Endothelial cell of umbilical vein (primary cell): ENCODE results near the gene RTF2. TPM values are rescaled to one million over a fixed set of nuclear protein-coding genes. Genes with fewer than 3 reads are reported as not detected.
"Not testable (repeated sequence)": the region's sequence is repeated elsewhere in the genome, so short reads cannot be mapped to it uniquely, and the experiment has no call there.

Experiments
- BruUV-seq: library from RNA; stranded (reverse); fragments of 400-500 nt; replicated peaks from 2 replicates; lab custom pipeline; 2021; lab: Mats Ljungman, UMichigan
- CTCF ChIA-PET: fragments of 300-600, 350-600 bp; sonication (Branson Sonifier 250); formaldehyde crosslinking; loops from one replicate; lab custom pipeline; 2021; ENCODE audit warnings: antibody characterized with exemption, inconsistent platforms; lab: Charles Lee
- POLR2A ChIA-PET: fragments of 300-600, 350-600 bp; sonication (Branson Sonifier 250); formaldehyde crosslinking; loops from one replicate; lab custom pipeline; 2021; ENCODE audit warnings: antibody characterized with exemption, inconsistent platforms; lab: Charles Lee
- DNase-seq: peaks from one replicate; pipeline ENCODE4 v3.0.0-alpha.2; 2011; ENCODE audit warnings: low read depth, low spot score
- FAIRE-seq: peaks from 2 replicates; lab custom pipeline; 2011; peaks lifted over from hg19 to GRCh38; lab: Jason Lieb, UNC
- H2AFZ ChIP-seq: 2 replicates; pipeline ENCODE4 v1.6.0; 2012; ENCODE audit warnings: low read depth, low read length, control low read depth, inconsistent platforms
- H3K27ac ChIP-seq: 2 replicates; pipeline ENCODE4 v1.5.1; 2011; ENCODE audit warnings: low read depth, mild to moderate bottlenecking, control low read depth, low read length, moderate library complexity; ENCODE audit not compliant: insufficient read depth
- H3K27me3 ChIP-seq, 2 experiments: 2 replicates each; pipeline versions ENCODE4 v1.6.0 to v1.6.1; 2011; ENCODE audit warnings: low read length in 2 of 2, mixed read lengths in 1 of 2; ENCODE audit not compliant: control insufficient read depth in 2 of 2, insufficient read depth in 2 of 2
- H3K36me3 ChIP-seq, 2 experiments: 2 replicates in 1 of 2; 3 replicates in 1 of 2; pipeline ENCODE4 v1.5.1; 2011; ENCODE audit warnings: low read length in 2 of 2, mild to moderate bottlenecking in 1 of 2, moderate library complexity in 1 of 2; ENCODE audit not compliant: control insufficient read depth in 2 of 2, insufficient read depth in 2 of 2; ENCODE audit errors: extremely low read depth in 1 of 2
- H3K4me1 ChIP-seq: 3 replicates; pipeline ENCODE4 v1.5.1; 2011; ENCODE audit warnings: mild to moderate bottlenecking, low read length; ENCODE audit not compliant: control insufficient read depth, insufficient read depth; ENCODE audit errors: extremely low read depth
- H3K4me2 ChIP-seq: 2 replicates; pipeline ENCODE4 v1.6.1; 2011; ENCODE audit warnings: low read length, control low read depth, mixed read lengths; ENCODE audit not compliant: insufficient read depth
- H3K4me3 ChIP-seq, 3 experiments: fragments of 200-600 bp in 1 of 3; sonication (generic), shearing (Covaris generic) in 1 of 3; replicated peaks in 1 of 3; 2 replicates each; pipeline ENCODE4 v1.5.1; 2011 to 2016; ENCODE audit warnings: control low read depth in 3 of 3, low read length in 3 of 3, mild to moderate bottlenecking in 2 of 3, inconsistent platforms in 1 of 3, low read depth in 1 of 3, moderate library complexity in 1 of 3; ENCODE audit not compliant: insufficient read depth in 1 of 3
- H3K79me2 ChIP-seq: 2 replicates; pipeline ENCODE4 v1.6.0; 2012; ENCODE audit warnings: low read length, inconsistent platforms; ENCODE audit not compliant: control insufficient read depth, insufficient read depth
- H3K9ac ChIP-seq: replicated peaks from 2 replicates; pipeline ENCODE3; 2011; ENCODE audit warnings: low read length, control low read depth; ENCODE audit not compliant: insufficient read depth; ENCODE audit errors: extremely low read depth
- H3K9me1 ChIP-seq: replicated peaks from 3 replicates; pipeline ENCODE4 v1.6.0; 2011; ENCODE audit warnings: mild to moderate bottlenecking, low read length; ENCODE audit not compliant: control insufficient read depth, insufficient read depth; ENCODE audit errors: extremely low read depth
- H3K9me3 ChIP-seq: replicated peaks from 2 replicates; pipeline ENCODE4 v1.5.1; 2012; ENCODE audit warnings: low read length, inconsistent platforms; ENCODE audit not compliant: control insufficient read depth, insufficient read depth
- H4K20me1 ChIP-seq: replicated peaks from 2 replicates; pipeline ENCODE3; 2011; ENCODE audit warnings: mild to moderate bottlenecking, low read length; ENCODE audit not compliant: control insufficient read depth, insufficient read depth; ENCODE audit errors: extremely low read depth
- EZH2 ChIP-seq: IDR thresholded peaks from 2 replicates; pipeline ENCODE4 v1.6.1; 2012; ENCODE audit warnings: borderline replicate concordance, low read depth, mild to moderate bottlenecking, moderate library complexity, low read length, inconsistent platforms; ENCODE audit not compliant: severe bottlenecking
- FOS ChIP-seq: IDR thresholded peaks from 2 replicates; pipeline ENCODE4 v1.6.1; 2011; ENCODE audit warnings: mild to moderate bottlenecking, low read length, moderate library complexity, borderline replicate concordance; ENCODE audit not compliant: insufficient read depth
- JUN ChIP-seq: IDR thresholded peaks from 2 replicates; pipeline ENCODE4 v1.6.1; 2011; ENCODE audit warnings: borderline replicate concordance, low read depth; ENCODE audit not compliant: insufficient read length, insufficient read depth
- MAX ChIP-seq: IDR thresholded peaks from 2 replicates; pipeline ENCODE4 v1.6.1; 2011; ENCODE audit not compliant: insufficient read depth, insufficient read length
- POLR2A ChIP-seq: IDR thresholded peaks from 2 replicates; pipeline ENCODE4 v1.6.1; 2012; ENCODE audit warnings: low read depth, mild to moderate bottlenecking, control low read depth, low read length
- dilution Hi-C: fragments of 300-500 bp; cut with MboI; formaldehyde crosslinking; loops from one replicate; pipeline ENCODE4 v1.15.0; 2019; ENCODE audit warnings: low sequenced_read_pairs; ENCODE audit not compliant: extremely low pct_ligation_motif_present
- intact Hi-C: fragments of 100-400 bp; cut with micrococcal nuclease; formaldehyde crosslinking; loops from one replicate; pipeline ENCODE4 v1.10.0; 2022
- polyA plus RNA-seq, 4 experiments: library from polyadenylated mRNA; depleted of rRNA in 3 of 4; stranded (reverse) in 3 of 4; unstranded in 1 of 4; fragments of >200 nt; gene quantifications; 2 replicates each; pipeline versions ENCODE4 v1.2.1 to v1.2.3, GENCODE V29; 2011 to 2012; ENCODE audit warnings: missing spikeins in 1 of 4
- total RNA-seq: library from RNA; stranded (reverse); gene quantifications from 2 replicates; pipeline ENCODE4 v1.2.3, GENCODE V29; 2021

The RTF2 gene
- total and polyA plus RNA-seq, 2 donors (not counting 3 experiments of a cell fraction or from before 2014, with no cell fraction given): 68.8 to 84.7 TPM

DNA sequence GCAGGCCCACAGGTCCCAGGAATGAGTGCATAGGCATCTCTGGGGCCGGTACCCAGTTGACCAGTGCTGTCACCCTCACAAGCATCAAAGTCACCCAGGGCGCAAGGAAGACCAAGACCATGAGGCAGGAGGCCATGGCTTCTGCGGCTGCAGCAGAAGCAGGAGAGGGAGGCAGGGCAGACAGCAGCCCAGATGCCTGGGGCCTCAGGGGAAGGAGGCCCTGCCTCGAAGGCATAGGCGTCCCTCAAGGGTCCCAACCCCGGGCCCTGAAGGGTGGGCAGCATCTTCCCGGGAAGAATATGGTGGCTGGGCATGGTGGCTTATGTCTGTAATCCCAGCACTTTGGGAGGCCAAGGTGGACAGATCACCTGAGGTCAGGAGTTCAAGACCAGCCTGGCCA, 59.1 kb downstream of the RTF2 start:
- H3K9ac ChIP-seq: no peak overlapping the region
- dilution Hi-C loops (no loop called here), intact Hi-C loops (no loop called here)
- DNase-seq (no peak), FAIRE-seq (no peak)
- no peaks in the 10 kb centered on the region for H3K9me3 ChIP-seq
- H3K4me2 ChIP-seq: no peak overlapping the region
- BruUV-seq: no TSS peak
- no peaks in the 10 kb centered on the region for H3K36me3 ChIP-seq
- H3K4me1 ChIP-seq: no peaks in the 10 kb centered on the region
- ChIA-PET CTCF (no interaction called here), POLR2A (no interaction called here)
- no peaks in the 10 kb centered on the region for H3K79me2 ChIP-seq
- H2AFZ ChIP-seq: no peak overlapping the region
- TF ChIP-seq EZH2 (no peak), POLR2A (no peak), JUN (no peak), MAX (no peak), FOS (no peak)
- H3K27me3 ChIP-seq: no peaks in the 10 kb centered on the region
- no peaks in the 10 kb centered on the region for H3K9me1 ChIP-seq
- no peaks in the 10 kb centered on the region for H4K20me1 ChIP-seq
- H3K27ac ChIP-seq: no peak overlapping the region
- H3K4me3 ChIP-seq: no peak overlapping the region

GRCh38 chr20:56532946-56533345, 64.5 kb downstream of the RTF2 start, which contains the start of gene FAM209B:
FAM209B (plus strand) TSS chr20:56533246; CDS start chr20:56533342, 96 bp downstream.
- POLR2A ChIA-PET, H3K4me1 ChIP-seq, H2AFZ ChIP-seq, BruUV-seq, CTCF ChIA-PET, H3K9me3 ChIP-seq, intact Hi-C loops, dilution Hi-C loops, H3K4me2 ChIP-seq, H3K9ac ChIP-seq, DNase-seq, H3K4me3 ChIP-seq, H3K27ac ChIP-seq, H3K79me2 ChIP-seq, H3K9me1 ChIP-seq, H3K36me3 ChIP-seq, FAIRE-seq, H3K27me3 ChIP-seq, H4K20me1 ChIP-seq: not testable (repeated sequence)
